Measurements from ENCODE around the gene MALAT1.

DNA sequence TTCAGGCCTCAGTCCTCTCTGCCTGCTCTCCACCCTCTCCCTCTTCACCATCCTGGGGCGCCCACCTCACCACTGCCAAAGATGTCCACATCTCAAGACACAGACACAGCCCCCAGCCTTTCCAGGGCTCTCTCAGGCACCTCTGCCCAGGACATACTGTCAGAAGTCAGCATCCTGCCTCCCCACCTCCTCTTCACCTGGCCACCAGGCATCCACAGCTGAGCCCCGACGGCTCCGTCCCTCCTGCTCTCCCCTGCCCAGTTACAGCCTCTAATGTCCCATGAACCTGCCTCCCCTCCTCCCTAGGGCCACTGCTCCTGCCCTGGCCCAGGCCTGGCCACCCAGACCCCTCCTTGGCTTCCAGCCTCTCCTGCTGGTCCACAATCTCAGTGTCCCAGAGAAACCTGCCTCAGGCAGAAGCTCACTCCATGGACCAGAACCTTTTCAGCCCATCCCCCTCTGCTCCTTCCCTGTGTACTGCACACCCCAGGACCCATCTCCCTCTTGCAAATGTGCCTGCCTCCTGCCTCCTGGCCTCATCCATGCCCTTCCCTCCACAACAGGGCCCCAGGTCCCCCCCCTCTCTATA, 56.1 kb downstream of the MALAT1 start:
- TF ChIP-seq, protein P1, sequence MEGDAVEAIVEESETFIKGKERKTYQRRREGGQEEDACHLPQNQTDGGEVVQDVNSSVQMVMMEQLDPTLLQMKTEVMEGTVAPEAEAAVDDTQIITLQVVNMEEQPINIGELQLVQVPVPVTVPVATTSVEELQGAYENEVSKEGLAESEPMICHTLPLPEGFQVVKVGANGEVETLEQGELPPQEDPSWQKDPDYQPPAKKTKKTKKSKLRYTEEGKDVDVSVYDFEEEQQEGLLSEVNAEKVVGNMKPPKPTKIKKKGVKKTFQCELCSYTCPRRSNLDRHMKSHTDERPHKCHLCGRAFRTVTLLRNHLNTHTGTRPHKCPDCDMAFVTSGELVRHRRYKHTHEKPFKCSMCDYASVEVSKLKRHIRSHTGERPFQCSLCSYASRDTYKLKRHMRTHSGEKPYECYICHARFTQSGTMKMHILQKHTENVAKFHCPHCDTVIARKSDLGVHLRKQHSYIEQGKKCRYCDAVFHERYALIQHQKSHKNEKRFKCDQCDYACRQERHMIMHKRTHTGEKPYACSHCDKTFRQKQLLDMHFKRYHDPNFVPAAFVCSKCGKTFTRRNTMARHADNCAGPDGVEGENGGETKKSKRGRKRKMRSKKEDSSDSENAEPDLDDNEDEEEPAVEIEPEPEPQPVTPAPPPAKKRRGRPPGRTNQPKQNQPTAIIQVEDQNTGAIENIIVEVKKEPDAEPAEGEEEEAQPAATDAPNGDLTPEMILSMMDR (IDR thresholded peaks at IDR 0.05; ENCODE audit: low read length) = no peak
- TF ChIP-seq EZH2 (IDR thresholded peaks at IDR 0.05; ENCODE audit: borderline replicate concordance, low read length) = no peak
